GM12872 (cell line): ENCODE results near the gene SHF.

Experiments used
- TF ChIP-seq, protein P1 (sequence below): IDR thresholded peaks from 3 replicates; pipeline ENCODE4 v1.5.1; 2011; ENCODE audit warnings: low read depth, mild to moderate bottlenecking, low read length, moderate library complexity; ENCODE audit not compliant: insufficient read depth

The SHF gene

DNA sequence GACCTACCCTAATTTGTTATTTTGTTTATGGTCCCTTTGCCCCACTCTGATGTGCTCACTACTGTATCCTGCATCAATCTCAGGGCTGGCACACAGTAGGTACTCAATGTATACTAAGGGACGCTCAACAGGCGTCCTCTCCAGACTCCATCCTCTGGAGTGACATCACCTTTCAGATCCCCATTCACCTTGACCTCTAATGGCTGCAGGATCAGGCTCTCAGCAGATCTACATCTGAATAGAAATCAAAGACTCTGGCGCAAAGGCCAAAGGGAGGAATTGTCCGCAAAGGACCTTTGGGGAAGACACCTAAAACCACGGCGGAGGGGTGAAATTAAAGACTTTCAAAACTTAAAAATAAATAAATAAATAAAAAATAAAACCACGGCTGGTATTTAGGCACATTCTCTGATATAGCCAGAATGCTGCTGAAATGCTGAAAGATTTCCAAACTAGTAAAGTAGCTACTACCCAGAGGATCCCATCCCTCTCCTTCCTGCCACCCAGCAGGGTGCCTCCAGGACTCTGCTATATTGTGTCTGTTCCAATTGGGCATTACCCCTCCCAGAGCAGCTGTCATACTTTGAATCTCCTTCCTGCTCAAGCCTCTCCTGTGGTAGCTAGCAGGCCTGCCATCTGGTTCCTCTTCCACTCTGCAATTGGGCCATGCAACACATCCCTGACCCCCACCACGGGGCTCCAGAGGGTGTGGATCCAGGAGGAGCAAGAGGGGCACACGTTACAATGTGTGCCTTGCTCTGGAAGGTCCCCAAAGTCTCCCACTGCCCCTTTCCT, 6.1 kb downstream of the SHF start:
- TF ChIP-seq, protein P1, sequence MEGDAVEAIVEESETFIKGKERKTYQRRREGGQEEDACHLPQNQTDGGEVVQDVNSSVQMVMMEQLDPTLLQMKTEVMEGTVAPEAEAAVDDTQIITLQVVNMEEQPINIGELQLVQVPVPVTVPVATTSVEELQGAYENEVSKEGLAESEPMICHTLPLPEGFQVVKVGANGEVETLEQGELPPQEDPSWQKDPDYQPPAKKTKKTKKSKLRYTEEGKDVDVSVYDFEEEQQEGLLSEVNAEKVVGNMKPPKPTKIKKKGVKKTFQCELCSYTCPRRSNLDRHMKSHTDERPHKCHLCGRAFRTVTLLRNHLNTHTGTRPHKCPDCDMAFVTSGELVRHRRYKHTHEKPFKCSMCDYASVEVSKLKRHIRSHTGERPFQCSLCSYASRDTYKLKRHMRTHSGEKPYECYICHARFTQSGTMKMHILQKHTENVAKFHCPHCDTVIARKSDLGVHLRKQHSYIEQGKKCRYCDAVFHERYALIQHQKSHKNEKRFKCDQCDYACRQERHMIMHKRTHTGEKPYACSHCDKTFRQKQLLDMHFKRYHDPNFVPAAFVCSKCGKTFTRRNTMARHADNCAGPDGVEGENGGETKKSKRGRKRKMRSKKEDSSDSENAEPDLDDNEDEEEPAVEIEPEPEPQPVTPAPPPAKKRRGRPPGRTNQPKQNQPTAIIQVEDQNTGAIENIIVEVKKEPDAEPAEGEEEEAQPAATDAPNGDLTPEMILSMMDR, result no peak

DNA sequence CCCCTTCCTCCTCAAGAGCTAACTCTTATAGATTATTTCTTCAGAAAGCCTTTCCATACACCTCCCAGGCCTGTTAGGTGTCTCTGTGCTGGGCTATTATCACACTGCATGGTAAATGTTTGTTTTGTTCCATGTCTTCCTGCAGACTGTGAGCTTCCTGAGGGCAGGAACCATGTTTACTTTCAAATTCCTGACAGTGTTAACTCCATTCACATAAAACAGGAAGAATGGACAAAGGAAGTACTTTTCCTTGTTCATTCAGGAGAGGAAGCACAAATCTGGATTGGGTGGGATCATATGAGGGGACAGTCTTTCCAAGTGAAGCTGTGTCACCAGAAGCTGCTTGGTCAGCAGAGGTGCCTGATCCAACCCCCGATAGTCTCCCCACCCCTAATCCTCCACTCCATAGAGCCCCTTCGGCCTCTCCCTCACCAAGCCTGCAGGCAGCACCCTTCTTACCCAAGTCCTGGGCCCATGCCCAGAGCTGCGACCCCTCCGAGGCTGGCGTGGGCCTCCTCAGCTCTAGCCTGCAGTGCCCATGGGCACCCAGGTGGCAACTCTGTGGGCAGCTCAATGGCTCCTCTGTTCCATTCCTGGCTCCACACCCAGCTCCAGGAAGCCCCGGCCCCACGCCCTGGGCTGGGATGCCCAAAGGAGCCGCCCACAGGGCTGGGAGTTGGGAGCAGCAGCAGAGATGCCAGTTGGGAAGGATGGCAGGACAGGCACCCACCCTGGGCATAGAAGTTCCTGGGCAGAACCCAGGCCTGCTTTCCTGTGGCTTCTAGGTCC, 6.9 kb downstream of the SHF start:
- TF ChIP-seq, protein P1, result no peak

DNA sequence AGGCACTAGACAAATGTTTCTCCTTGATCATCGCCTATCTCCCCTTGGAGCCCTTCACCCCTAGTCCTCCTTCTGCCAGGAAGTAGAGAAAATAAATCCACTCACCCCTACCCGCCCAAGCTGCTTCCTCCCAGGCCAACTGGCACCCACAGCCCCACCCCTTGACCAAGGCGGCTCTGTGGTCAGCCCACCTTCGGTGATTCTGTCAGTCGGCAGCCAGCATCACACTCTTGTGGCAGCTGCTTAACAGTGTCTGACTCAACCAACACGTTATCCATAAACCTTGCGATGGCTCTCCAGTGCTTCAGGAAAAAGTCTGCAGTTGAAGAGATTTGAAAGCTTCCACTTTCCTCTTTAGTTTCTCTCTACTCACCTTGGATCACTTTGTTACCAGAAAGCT, 7.6 kb downstream of the SHF start:
- TF ChIP-seq, protein P1, result no peak

DNA sequence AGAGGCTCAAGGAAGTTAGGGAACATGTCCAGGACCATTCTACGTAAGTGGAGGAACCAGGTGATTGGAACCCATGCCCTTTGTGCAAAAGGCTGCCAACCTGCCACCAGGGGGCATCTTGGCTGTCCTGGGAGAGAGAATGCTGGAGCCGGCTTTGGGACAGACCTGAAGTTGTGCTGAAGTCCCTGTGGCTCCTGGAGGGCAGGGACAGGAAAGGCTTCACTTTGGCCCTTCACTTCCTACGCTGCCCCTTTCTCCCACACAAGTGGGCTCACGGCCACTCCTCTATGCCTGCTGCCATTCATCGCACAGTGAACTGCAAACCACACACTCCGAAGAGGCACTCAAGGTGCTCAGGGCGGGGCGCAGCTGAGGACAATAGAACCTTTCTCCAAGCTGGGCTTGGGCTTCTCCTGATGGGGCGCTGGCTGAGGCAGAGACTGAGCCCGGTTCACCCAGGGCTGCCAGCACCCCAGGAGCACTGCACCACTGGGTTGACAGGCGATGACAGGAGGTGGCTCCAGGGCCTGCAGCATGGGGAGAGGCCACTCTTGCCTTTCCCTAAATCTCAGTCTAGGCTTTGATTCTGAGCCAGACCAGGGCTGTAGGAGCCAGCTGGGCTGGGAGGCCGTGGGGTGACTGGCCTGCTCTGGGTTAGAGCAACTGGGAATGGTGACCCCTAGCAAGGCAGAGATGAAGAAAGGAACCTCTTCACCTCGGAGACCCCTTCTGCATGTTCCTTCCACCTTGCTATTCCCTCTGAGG, 8.4 kb downstream of the SHF start:
- TF ChIP-seq, protein P1, result peak; percentile 73

DNA sequence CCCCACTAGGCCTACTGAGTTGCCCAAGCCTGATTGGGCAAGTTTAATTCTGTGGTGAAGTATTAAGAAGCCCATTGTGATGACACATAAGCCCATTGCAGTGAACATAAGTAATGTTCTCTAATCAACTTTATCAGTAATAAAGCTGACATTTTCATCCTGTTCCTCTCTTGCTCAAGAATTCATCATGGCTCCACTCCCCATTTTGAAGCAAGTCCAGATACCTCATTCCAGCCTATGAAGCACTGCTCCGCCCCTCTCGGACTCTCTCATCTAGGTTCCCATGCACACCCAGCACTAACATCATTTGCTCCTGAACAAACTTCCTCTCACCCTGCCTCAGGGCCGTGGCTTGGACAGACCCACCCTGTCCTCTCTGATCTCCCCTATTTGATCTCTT, 10.5 kb downstream of the SHF start:
- TF ChIP-seq, protein P1, result no peak

DNA sequence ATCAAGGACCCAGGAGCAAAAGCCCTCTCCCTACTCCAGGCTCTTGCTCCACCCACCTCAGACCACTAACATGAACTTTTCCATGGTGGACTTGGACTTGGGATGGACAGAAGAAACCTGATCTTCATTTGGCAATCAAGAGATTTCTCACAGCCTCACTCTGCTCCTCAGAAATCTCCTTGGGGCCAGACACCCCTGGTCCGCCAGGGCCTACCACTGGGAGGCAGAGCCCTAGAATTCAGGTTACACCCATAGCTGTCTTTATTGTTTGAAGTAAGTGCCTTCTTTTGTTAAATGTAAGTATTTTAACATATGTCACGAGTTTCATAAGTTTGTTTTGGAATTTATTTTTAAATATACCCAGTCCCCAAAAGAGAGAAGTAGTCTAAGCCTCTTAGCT, 13.2 kb downstream of the SHF start:
- TF ChIP-seq, protein P1, result no peak

DNA sequence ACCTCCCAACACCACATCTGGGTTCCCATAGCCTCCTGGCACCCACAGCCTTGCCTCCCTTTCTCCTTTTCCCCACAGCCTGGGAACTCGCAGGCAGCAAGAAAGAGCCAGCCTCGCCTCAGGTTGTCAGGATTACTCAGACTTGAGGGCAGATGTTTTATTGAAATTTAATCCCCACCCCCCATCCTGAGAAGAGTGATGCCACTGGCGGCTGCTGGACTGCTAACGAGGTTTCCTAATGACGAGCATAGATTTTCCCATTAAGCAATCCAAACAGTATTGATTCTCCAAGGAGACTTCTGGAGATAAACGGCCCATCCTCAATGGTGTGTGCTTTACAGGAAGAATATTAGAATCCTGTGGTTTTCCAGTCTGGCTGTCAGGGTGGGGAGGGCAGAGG, 13.7 kb downstream of the SHF start:
- TF ChIP-seq, protein P1, result no peak
